Measurements from ENCODE around the gene CTNNA1.
"Not testable (repeated sequence)": the region's sequence is repeated elsewhere in the genome, so short reads cannot be mapped to it uniquely, and the experiment has no call there.

The CTNNA1 gene

GRCh38 chr5:138761670-138762069, 8.4 kb downstream of the CTNNA1 start:
- not testable (repeated sequence) for DNase-seq

- no peak for DNase-seq
Observed at GRCh38 chr5:138762110-138762509, 8.9 kb downstream of the CTNNA1 start.

DNA sequence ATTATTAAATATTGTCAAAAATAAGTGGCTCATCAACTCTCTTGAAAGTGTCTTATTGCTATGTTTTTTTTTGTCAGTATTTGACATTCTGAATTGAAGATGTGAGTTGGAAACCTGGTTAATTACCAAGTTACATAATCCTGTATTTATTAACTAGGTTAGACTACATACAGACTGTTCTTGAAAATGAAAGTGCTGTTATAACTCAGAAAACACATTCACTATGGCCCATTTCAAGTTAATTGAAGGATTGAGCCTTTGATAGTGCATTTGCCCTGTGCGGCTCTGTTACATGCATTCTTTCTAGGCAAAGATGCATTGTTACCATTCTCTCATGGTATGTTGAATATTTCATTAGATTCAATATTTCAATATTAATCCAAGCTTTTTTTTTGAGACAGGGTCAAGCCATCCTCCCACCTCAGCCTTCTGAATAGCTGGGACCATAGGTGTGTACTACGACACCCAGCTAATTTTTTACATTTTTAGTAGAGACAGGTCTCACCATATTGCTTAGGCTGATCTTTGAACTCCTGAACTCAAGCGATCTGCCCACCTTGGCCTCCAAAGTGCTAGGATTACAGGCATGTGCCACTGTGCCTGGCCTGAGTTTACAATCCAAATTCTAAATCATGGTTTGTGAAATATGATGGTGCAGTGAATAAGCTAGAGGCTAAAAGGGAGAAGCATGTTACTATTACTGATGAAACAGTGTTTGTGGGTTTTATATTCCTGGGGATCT, 10.0 kb downstream of the CTNNA1 start:
- no peak for DNase-seq

DNA sequence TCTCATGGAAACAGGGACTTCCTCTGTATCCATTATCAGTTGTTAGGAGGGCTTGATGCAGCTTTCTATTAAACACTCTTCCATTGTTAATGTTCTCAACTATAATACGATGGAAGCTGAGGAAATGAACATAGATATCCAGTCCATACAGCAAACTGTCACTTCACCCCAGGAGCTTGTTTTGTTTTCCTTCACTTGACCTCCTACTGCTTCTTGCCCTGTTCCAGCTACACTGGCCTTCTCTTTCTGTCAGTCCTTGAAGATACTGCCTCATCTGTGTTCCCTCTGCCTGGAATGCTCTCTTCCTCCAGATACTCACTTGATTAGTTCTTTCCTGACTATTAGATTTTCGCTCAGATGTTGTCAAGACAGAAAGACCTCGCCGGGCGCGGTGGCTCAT, 17.1 kb downstream of the CTNNA1 start:
- no peak for DNase-seq

- no peak for DNase-seq
Observed at GRCh38 chr5:138770977-138771376, 17.8 kb downstream of the CTNNA1 start.

- no peak for DNase-seq
Observed at GRCh38 chr5:138772986-138773594, 19.9 kb downstream of the CTNNA1 start.

DNA sequence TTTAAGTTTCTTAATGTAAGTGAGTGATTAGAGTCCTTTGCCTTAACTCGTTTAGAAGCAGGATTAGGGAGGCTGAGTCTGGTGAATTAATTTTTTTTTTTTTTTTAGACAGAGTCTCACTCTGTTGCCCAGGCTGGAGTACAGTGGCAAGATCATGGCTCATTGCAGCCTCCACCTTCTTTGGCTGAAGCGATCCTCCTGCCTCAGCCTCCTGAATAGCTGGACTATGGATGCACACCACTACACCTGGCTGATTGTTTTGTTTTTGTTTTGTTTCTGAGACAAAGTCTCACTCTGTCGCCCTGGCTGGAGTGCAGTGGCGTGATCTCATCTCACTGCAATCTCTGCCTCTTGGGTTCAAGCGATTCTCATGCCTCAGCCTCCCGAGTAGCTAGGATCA, 20.4 kb downstream of the CTNNA1 start:
- not testable (repeated sequence) for DNase-seq

GRCh38 chr5:138775034-138775433, 21.8 kb downstream of the CTNNA1 start:
- DNase-seq, result no peak

DNA sequence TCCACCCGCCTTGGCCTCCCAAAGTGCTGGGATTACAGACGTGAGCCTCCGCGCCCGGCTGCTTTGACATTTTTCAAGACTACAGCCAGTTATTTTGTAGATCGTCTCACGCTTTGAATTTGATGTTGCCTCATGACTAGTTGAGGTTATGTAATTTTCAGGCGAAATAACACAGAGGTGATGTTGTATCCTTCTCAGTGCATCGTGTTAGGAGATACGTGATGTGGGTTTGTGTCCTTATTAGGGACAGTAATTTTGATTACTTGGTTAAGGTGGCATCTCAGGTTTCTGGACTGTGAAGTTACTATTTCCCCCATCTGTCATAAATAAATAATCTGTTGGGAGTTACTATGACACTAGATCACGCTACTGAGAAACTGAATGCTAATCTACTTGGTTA, 25.0 kb downstream of the CTNNA1 start:
- DNase-seq, result no peak

GRCh38 chr5:138783976-138784375, 30.8 kb downstream of the CTNNA1 start:
- DNase-seq, result no peak

DNA sequence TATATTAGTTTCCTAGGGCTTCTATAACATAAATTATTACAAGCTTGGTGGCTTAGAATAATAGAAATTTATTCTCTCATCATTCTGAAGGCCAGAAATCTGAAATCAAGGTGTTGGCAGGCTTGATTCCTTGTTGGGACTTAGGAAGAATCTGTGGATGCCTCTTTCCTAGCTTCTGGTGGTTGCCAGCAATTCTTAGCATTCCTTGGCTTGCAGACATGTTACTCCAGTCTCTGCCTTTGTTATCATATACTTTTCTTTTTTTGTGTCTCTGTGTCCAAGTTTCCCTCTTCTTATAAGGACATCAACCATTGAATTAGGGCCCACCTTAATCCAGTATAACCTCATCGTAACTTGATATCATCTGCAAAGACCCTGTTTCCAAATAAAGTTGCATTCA, 31.4 kb downstream of the CTNNA1 start:
- DNase-seq, result no peak

- no peak for DNase-seq
Observed at GRCh38 chr5:138789771-138790242, 36.6 kb downstream of the CTNNA1 start.

- DNase-seq, result no peak
Observed at GRCh38 chr5:138790684-138791083, 37.5 kb downstream of the CTNNA1 start.

GRCh38 chr5:138792195-138792790, 39.1 kb downstream of the CTNNA1 start:
- no peak for DNase-seq

DNA sequence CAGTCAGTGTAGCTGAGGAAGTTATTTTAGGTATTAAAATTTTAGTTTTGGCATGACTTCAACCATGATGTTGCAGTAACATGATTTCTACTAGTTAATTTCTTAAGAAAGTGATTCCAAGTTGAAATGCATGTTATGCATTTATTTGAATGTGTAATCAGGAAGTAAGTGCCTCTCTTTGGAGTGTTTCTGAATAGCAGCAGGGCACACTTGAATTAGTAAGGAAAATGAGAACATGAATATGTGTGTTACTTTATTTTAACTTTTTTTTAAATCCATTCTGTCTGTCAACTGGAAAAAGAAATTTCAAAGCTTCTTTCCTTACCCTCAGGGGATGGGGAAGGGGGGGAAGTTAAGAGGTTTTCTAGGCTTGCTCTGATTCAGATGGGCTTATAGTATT, 40.4 kb downstream of the CTNNA1 start:
- no peak for DNase-seq

DNA sequence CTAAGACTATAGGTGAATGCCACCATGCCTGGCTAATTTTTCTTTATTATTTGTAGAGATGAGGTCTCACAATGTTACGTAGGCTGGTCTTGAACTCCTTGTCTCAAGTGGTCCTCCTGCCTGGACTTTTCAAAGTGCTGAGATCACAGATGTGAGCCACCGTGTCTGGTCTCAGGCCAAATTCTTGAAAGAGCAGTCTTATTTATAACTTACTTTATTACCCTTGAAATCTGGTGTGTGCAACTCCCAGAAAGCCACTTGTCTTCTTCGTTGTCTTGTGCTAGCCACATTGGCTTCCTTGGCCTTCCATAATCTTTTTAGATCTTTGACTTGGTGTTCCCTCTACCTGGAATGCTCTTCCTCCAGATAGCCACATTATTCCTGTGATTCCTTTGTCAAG, 50.1 kb downstream of the CTNNA1 start:
- no peak for DNase-seq

GRCh38 chr5:138803935-138804334, 50.7 kb downstream of the CTNNA1 start:
- DNase-seq, result no peak

DNA sequence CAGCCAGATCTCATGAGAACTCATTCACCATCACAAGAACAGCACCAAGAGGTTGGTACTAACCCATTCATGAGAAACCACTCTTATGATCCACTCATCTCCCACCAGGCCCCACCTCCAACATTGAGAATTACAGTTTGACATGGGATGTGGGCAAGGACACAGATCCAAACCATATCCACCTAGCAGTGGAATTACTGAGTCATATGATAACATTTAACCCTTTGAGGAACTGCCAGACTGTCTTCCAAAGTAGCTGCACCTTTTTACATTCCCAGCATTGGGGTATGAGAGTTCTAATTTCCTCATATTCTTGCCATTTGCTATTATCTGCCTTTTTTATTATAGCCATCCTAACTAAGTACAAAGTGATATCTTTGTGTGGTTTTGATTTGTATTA, 51.9 kb downstream of the CTNNA1 start:
- DNase-seq, result no peak

DNA sequence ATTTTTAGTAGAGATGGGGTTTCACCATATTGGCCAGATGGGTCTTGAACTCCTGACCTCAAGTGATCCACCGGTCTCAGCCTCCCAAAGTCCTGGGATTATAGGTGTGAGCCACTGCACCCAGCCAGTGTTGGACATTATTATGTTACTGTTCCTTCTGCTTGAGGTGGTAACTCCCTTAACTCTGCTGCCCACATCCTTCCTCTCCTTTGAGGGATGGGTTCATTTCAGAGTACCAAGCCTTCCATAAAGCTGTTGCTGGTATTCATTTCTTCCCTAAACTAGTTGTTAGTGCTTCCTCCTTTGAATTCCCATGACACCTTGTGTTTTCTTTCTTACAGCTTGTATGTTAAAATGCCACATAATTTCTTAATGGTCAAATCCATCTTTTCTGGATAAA, 54.0 kb downstream of the CTNNA1 start:
- DNase-seq, result no peak

GRCh38 chr5:138809391-138809790, 56.2 kb downstream of the CTNNA1 start:
- DNase-seq, result no peak

- DNase-seq, result not testable (repeated sequence)
Observed at GRCh38 chr5:138810861-138811260, 57.6 kb downstream of the CTNNA1 start.

DNA sequence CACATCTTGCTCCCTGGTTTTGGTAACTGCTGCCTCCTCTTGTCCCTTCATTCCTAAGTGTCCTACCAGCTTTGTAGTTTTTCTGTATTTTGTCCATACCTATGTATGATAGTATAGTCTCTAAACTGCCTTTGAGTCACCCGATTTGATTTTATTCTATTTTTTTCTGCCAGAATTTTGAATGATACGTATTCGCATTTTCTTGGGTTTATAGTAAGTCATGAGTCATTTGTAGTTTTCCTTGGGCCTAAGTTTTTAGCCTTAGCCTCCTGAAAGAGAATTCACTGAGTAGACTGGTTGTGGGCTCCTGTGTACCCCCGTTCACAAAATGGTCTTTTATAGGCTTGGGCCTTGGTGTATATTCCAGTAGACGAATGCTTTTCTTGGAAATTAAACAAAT, 62.3 kb downstream of the CTNNA1 start:
- no peak for DNase-seq

DNA sequence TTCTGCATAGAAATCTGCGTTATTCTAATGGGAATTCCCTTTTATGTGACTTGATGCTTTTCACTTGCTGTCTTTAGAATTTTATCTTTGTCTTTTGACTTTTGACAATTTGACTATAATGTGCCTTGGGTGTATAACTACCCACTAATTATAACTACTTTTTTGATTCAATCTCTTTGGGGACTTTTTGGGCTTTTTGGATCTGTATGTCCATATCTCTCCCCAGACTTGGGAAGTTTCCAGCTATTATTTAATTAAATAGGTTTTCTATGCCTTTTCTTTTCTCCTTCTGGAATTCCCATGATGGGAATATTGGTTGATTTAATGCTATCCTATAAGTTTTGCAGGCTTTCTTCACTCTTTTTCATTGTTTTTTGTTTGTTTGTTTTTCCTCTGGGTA, 64.0 kb downstream of the CTNNA1 start:
- DNase-seq, result no peak

GRCh38 chr5:138819081-138819480, 65.9 kb downstream of the CTNNA1 start:
- DNase-seq, result no peak
